H1 (cell line): ENCODE results near the gene NAGS. TPM values are rescaled to one million over a fixed set of nuclear protein-coding genes. Genes with fewer than 3 reads are reported as not detected.

ENCODE experiments used
- CTCF ChIA-PET: fragments of 300-600 bp; sonication (Branson Sonifier 250); formaldehyde crosslinking; loops from one replicate; lab custom pipeline; 2021; ENCODE audit not compliant: partially characterized antibody; lab: Charles Lee
- POLR2A ChIA-PET: fragments of 300-600 bp; sonication (Branson Sonifier 250); formaldehyde crosslinking; loops from one replicate; lab custom pipeline; 2021; ENCODE audit warnings: inconsistent platforms; ENCODE audit not compliant: partially characterized antibody; lab: Charles Lee
- DNase-seq, 2 experiments: peaks; one replicate each; pipeline versions ENCODE4 v3.0.0 to v3.0.0-alpha.2; 2010 to 2022; ENCODE audit warnings: low spot score in 2 of 2, low read depth in 1 of 2, mixed read lengths in 1 of 2
- FAIRE-seq: peaks from 2 replicates; lab custom pipeline; 2011; peaks lifted over from hg19 to GRCh38; lab: Jason Lieb, UNC
- H2AFZ ChIP-seq: 2 replicates; pipeline ENCODE4 v1.8.1; 2012; ENCODE audit warnings: low read length, inconsistent platforms
- H2AK5ac ChIP-seq: 2 replicates; pipeline ENCODE4 v1.6.1; 2013; ENCODE audit warnings: low read depth, low read length
- H2BK120ac ChIP-seq: replicated peaks from 2 replicates; pipeline ENCODE3; 2013; ENCODE audit warnings: low read depth, low read length, inconsistent platforms
- H2BK12ac ChIP-seq: 2 replicates; pipeline ENCODE4 v1.6.1; 2013; ENCODE audit warnings: low read depth, low read length
- H2BK15ac ChIP-seq: 2 replicates; pipeline ENCODE4 v1.6.1; 2013; ENCODE audit warnings: low read length
- H2BK20ac ChIP-seq: 2 replicates; pipeline ENCODE4 v1.6.1; 2013; ENCODE audit warnings: low read length
- H2BK5ac ChIP-seq: 2 replicates; pipeline ENCODE4 v1.6.1; 2013; ENCODE audit warnings: low read depth, low read length
- H3K14ac ChIP-seq: 2 replicates; pipeline ENCODE4 v1.6.1; 2013; ENCODE audit warnings: inconsistent platforms; ENCODE audit not compliant: insufficient read length
- H3K18ac ChIP-seq: 2 replicates; pipeline ENCODE4 v1.6.1; 2013; ENCODE audit warnings: low read length; ENCODE audit errors: extremely low read depth
- H3K23ac ChIP-seq: 2 replicates; pipeline ENCODE4 v1.6.1; 2013; ENCODE audit warnings: inconsistent platforms; ENCODE audit not compliant: insufficient read length
- H3K23me2 ChIP-seq: 2 replicates; pipeline ENCODE4 v1.6.1; 2013; ENCODE audit warnings: low read depth, low read length
- H3K27ac ChIP-seq: 2 replicates; pipeline ENCODE4 v1.6.1; 2011; ENCODE audit warnings: low read depth, low read length, inconsistent platforms
- H3K27me3 ChIP-seq, 4 experiments: replicated peaks in 1 of 4; 1 replicate in 1 of 4; 2 replicates in 3 of 4; pipeline versions ENCODE4 v1.6.1 to v1.8.1; 2011 to 2013; ENCODE audit warnings: low read length in 3 of 4, mild to moderate bottlenecking in 3 of 4, inconsistent platforms in 2 of 4, mixed read lengths in 2 of 4, moderate library complexity in 1 of 4; ENCODE audit not compliant: control insufficient read depth in 3 of 4, insufficient read depth in 3 of 4; ENCODE audit errors: extremely low read depth in 1 of 4
- H3K36me3 ChIP-seq, 4 experiments: 2 replicates each; pipeline versions ENCODE4 v1.6.1 to v1.8.1; 2011 to 2013; ENCODE audit warnings: mild to moderate bottlenecking in 4 of 4, low read length in 3 of 4, moderate library complexity in 2 of 4, control low read depth in 1 of 4, inconsistent platforms in 1 of 4; ENCODE audit not compliant: insufficient read depth in 4 of 4, control insufficient read depth in 2 of 4
- H3K4ac ChIP-seq: replicated peaks from 2 replicates; pipeline ENCODE3; 2013; ENCODE audit warnings: low read length, low read depth, mixed read lengths, inconsistent platforms; ENCODE audit not compliant: insufficient read length
- H3K4me1 ChIP-seq, 4 experiments: replicated peaks in 1 of 4; 1 replicate in 1 of 4; 2 replicates in 3 of 4; pipeline versions ENCODE4 v1.6.1 to v1.8.1; 2011 to 2013; ENCODE audit warnings: low read length in 3 of 4, inconsistent platforms in 2 of 4, mixed read lengths in 1 of 4; ENCODE audit not compliant: insufficient read depth in 4 of 4, control insufficient read depth in 3 of 4
- H3K4me2 ChIP-seq, 2 experiments: 2 replicates each; pipeline versions ENCODE4 v1.6.1 to v1.8.1; 2011 to 2013; ENCODE audit warnings: low read depth in 2 of 2, low read length in 2 of 2, control low read depth in 1 of 2, inconsistent platforms in 1 of 2, mild to moderate bottlenecking in 1 of 2; ENCODE audit not compliant: insufficient read depth in 1 of 2
- H3K4me3 ChIP-seq, 4 experiments: fragments of 200-600, 300-600 bp in 1 of 4; sonication (generic), shearing (Covaris generic), sonication (Bioruptor Twin) in 1 of 4; 2 replicates each; pipeline versions ENCODE4 v1.5.1 to v1.8.1; 2011 to 2016; ENCODE audit warnings: low read length in 4 of 4, low read depth in 3 of 4, control low read depth in 2 of 4, inconsistent platforms in 2 of 4, mild to moderate bottlenecking in 2 of 4, mixed read lengths in 1 of 4, moderate library complexity in 1 of 4; ENCODE audit not compliant: insufficient read depth in 2 of 4; ENCODE audit errors: extremely low read depth in 1 of 4
- H3K56ac ChIP-seq: replicated peaks from 2 replicates; pipeline ENCODE3; 2013; ENCODE audit warnings: low read depth, mild to moderate bottlenecking, mixed read lengths, low read length, inconsistent platforms; ENCODE audit not compliant: insufficient read length
- H3K79me1 ChIP-seq: 2 replicates; pipeline ENCODE4 v1.6.1; 2013; ENCODE audit warnings: low read depth, low read length, control low read depth
- H3K79me2 ChIP-seq, 2 experiments: 2 replicates each; pipeline versions ENCODE4 v1.6.1 to v1.8.1; 2012 to 2013; ENCODE audit warnings: low read length in 2 of 2, mild to moderate bottlenecking in 2 of 2, inconsistent platforms in 1 of 2; ENCODE audit not compliant: insufficient read depth in 2 of 2, control insufficient read depth in 1 of 2
- H3K9ac ChIP-seq, 4 experiments: replicated peaks in 1 of 4; 1 replicate in 1 of 4; 2 replicates in 3 of 4; pipeline versions ENCODE4 v1.6.1 to v1.8.1; 2011 to 2013; ENCODE audit warnings: low read depth in 3 of 4, low read length in 3 of 4, control low read depth in 2 of 4, mild to moderate bottlenecking in 2 of 4, moderate library complexity in 2 of 4, inconsistent platforms in 1 of 4; ENCODE audit errors: extremely low read depth in 1 of 4
- H3K9me3 ChIP-seq, 2 experiments: 2 replicates each; pipeline versions ENCODE4 v1.6.1 to v1.8.1; 2012 to 2013; ENCODE audit warnings: mild to moderate bottlenecking in 2 of 2, moderate library complexity in 2 of 2, control low read depth in 1 of 2, inconsistent platforms in 1 of 2, low read depth in 1 of 2, low read length in 1 of 2, mixed read lengths in 1 of 2; ENCODE audit not compliant: insufficient read depth in 2 of 2
- H4K20me1 ChIP-seq, 2 experiments: replicated peaks in 1 of 2; 2 replicates each; pipeline versions ENCODE3 to v1.8.1; 2011 to 2013; ENCODE audit warnings: inconsistent platforms in 2 of 2, low read length in 2 of 2, mild to moderate bottlenecking in 1 of 2; ENCODE audit not compliant: insufficient read depth in 2 of 2, control insufficient read depth in 1 of 2
- H4K5ac ChIP-seq: 2 replicates; pipeline ENCODE4 v1.6.1; 2013; ENCODE audit warnings: low read length, low read depth, mixed read lengths, inconsistent platforms; ENCODE audit not compliant: insufficient read length
- H4K8ac ChIP-seq: 2 replicates; pipeline ENCODE4 v1.8.0; 2013; ENCODE audit warnings: mild to moderate bottlenecking, moderate library complexity, low read length, inconsistent platforms; ENCODE audit not compliant: insufficient read depth; ENCODE audit errors: extremely low read depth
- H4K91ac ChIP-seq: replicated peaks from 2 replicates; pipeline ENCODE3; 2013; ENCODE audit warnings: low read length, mixed read lengths, inconsistent platforms; ENCODE audit not compliant: insufficient read length
- CBX5 ChIP-seq: fragments of 300-800, 300-1000 bp; sonication (generic); IDR thresholded peaks from 2 replicates; pipeline ENCODE4 v1.7.1; 2016; ENCODE audit warnings: antibody characterized with exemption, low read length, low read depth
- CBX8 ChIP-seq: fragments of 300-800, 300-1000 bp; sonication (generic); IDR thresholded peaks from 2 replicates; pipeline ENCODE4 v1.7.1; 2016; ENCODE audit warnings: low read depth, low read length, borderline replicate concordance
- KDM4A ChIP-seq: IDR thresholded peaks from one replicate; pipeline ENCODE4 v1.7.1; 2012; ENCODE audit warnings: low read depth, mild to moderate bottlenecking, moderate library complexity, low read length, inconsistent platforms; ENCODE audit not compliant: severe bottlenecking
- NRF1 ChIP-seq: IDR thresholded peaks from 2 replicates; pipeline ENCODE4 v1.6.1; 2011; ENCODE audit warnings: mild to moderate bottlenecking, low read depth, low read length, improper control_type of control experiment
- RXRA ChIP-seq: IDR thresholded peaks from 2 replicates; pipeline ENCODE4 v1.6.1; 2011; ENCODE audit warnings: low read depth, mild to moderate bottlenecking, low read length, moderate library complexity; ENCODE audit not compliant: insufficient read depth
- WGBS, 2 experiments: shearing (Covaris generic) in 1 of 2; methylation state at CpG; one replicate each; pipeline versions ENCODE4 v1.1.6 to v1.1.7; 2013 to 2015; ENCODE audit warnings: low lambda C conversion rate in 2 of 2, mixed read lengths in 2 of 2, inconsistent platforms in 1 of 2, low coverage in 1 of 2, missing lambda C conversion rate in 1 of 2; ENCODE audit not compliant: insufficient replicate concordance in 2 of 2, insufficient coverage in 1 of 2, insufficient read length in 1 of 2; ENCODE audit errors: extremely low coverage in 1 of 2, missing lambda C conversion rate in 1 of 2; 5-methylcytosine and 5-hydroxymethylcytosine counted together
- polyA plus RNA-seq, 7 experiments: library from polyadenylated mRNA; depleted of rRNA in 3 of 7; stranded (reverse) in 5 of 7; unstranded in 2 of 7; fragments of >200 nt in 5 of 7; fragments of 200-250 nt in 2 of 7; gene quantifications; 1 replicate in 5 of 7; 2 replicates in 1 of 7; 4 replicates in 1 of 7; pipeline versions ENCODE4 v1.2.1 to v1.2.3, GENCODE V29; 2011 to 2013; ENCODE audit warnings: missing spikeins in 2 of 7, mixed read lengths in 2 of 7
- total RNA-seq: library from RNA; stranded (reverse); fragmentation: NEBNext Ultra II Directional; extraction: Animal tissue kit (Norgen Biotek cat#: 25700); gene quantifications from 2 replicates; pipeline ENCODE4 v1.2.1, GENCODE V29; 2021

NAGS gene
- total and polyA plus RNA-seq, 2 of the 8 experiments (the other 6 are each of a cell fraction or from before 2014, with no cell fraction given), result 4.0 to 5.1 TPM

DNA sequence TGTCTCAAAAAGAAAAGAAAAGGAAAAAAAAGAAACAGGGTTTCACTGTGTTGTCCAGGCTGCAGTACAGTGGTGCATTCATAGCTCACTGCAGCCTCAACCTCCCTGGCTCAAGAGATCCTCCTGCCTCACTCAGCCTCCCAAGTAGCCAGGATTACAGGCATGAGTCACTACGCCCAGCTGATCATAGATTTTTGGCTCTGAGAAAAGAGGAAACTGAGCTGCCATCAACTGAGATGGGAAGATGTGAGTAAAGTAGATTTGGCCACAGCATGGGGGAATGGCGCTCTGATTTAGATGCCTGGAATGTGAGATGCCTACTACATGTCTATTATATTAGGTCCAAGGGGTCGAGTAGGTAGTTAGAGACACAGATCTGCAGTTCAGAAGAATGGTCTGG, 5.9 kb upstream of the NAGS start:
- Histone ChIP-seq H3K56ac (no peak overlapping the region), H3K14ac (no peak overlapping the region), H4K20me1 (no peaks in the 10 kb centered on the region), H2BK15ac (no peak overlapping the region), H3K27me3 (peaks cover 0 to 9% (median 5%) of the 10 kb centered on the region in 4 experiments; a peak in 5 of 7 replicates)
- no peak for FAIRE-seq
- TF ChIP-seq RXRA, result no peak
- no peak for TF ChIP-seq CBX8
- no peak for TF ChIP-seq NRF1
- no peak for TF ChIP-seq KDM4A
- TF ChIP-seq CBX5, result no peak
- TF ChIP-seq, all 59 proteins: peak for 0
- ChIA-PET POLR2A (interaction anchor here (0.5 to 1.8 kb wide), 5 partner anchors 9 to 89 kb away, joined by 3 to 7 read pairs (median 3); partner anchors contain the start of gene TMEM101), CTCF (interaction anchor here (0.7 to 22.7 kb wide), 9 partner anchors 9 to 149 kb away, joined by 3 to 416 read pairs (median 4); partner anchors contain the start of genes NAGS and PPY)
- H2BK12ac ChIP-seq, result no peak overlapping the region
- no peak overlapping the region for H3K4me3 ChIP-seq
- no peak overlapping the region for H3K18ac ChIP-seq
- no peak overlapping the region for H2AFZ ChIP-seq
- H4K91ac ChIP-seq, result no peak overlapping the region
- no peak overlapping the region for H3K23ac ChIP-seq
- H3K4ac ChIP-seq, result no peak overlapping the region
- H4K5ac ChIP-seq, result no peak overlapping the region
- peaks cover 0 to 2% (median 0%) of the 10 kb centered on the region in 4 experiments; a peak in 1 of 7 replicates for H3K4me1 ChIP-seq
- H3K79me1 ChIP-seq, result no peaks in the 10 kb centered on the region
- DNase-seq, result no peak
- H2AK5ac ChIP-seq, result no peak overlapping the region
- no peak overlapping the region for H3K4me2 ChIP-seq
- H2BK5ac ChIP-seq, result no peak overlapping the region
- no peaks in the 10 kb centered on the region; the same call in 1 of the 2 replicates for H3K23me2 ChIP-seq
- H2BK20ac ChIP-seq, result no peak overlapping the region
- H4K8ac ChIP-seq, result no peak overlapping the region
- H3K9me3 ChIP-seq, result no peaks in the 10 kb centered on the region
- 96% methylated on average over 3 of the region's 3 CpGs; no CpG with 5 or more reads in 1 of the 2 experiments for WGBS, 2 experiments
- no peak overlapping the region for H3K9ac ChIP-seq
- H2BK120ac ChIP-seq, result no peak overlapping the region
- H3K79me2 ChIP-seq, result no peaks in the 10 kb centered on the region
- no peaks in the 10 kb centered on the region for H3K36me3 ChIP-seq
- H3K27ac ChIP-seq, result no peak overlapping the region
